PC-9 (cell line): ENCODE data around the gene AKAP6. TPM values are rescaled to one million over a fixed set of nuclear protein-coding genes. Genes with fewer than 3 reads are reported as not detected.
"Not testable (repeated sequence)": the region's sequence is repeated elsewhere in the genome, so short reads cannot be mapped to it uniquely, and the experiment has no call there.

Source experiments
- BruUV-seq: library from RNA; stranded (reverse); fragments of 400-500 nt; replicated peaks from 2 replicates; lab custom pipeline; 2021; lab: Mats Ljungman, UMichigan
- CTCF ChIA-PET: fragments of 300-600 bp; sonication (Branson Sonifier 250); formaldehyde crosslinking; loops from one replicate; lab custom pipeline; 2022; ENCODE audit warnings: antibody characterized with exemption; lab: Charles Lee
- POLR2A ChIA-PET: fragments of 300-600 bp; sonication (Branson Sonifier 250); formaldehyde crosslinking; loops from one replicate; lab custom pipeline; 2022; ENCODE audit warnings: antibody characterized with exemption; ENCODE audit not compliant: unreplicated experiment; lab: Charles Lee
- DNase-seq, 2 experiments: peaks; one replicate each; pipeline versions ENCODE4 v3.0.0 to v3.0.0-alpha.2; 2015 to 2022; ENCODE audit warnings: mixed read lengths in 1 of 2
- H2AFZ ChIP-seq: fragments of 200-600 bp; sonication (generic); 2 replicates; pipeline ENCODE4 v1.8.1; 2017; ENCODE audit warnings: antibody characterized with exemption
- H3F3A ChIP-seq: fragments of 200-600 bp; sonication (generic); 2 replicates; pipeline ENCODE4 v1.8.1; 2017; ENCODE audit warnings: antibody characterized with exemption, mild to moderate bottlenecking, low read depth; ENCODE audit not compliant: insufficient read depth
- H3K27ac ChIP-seq: fragments of 200-600 bp; sonication (generic); 2 replicates; pipeline ENCODE4 v1.6.1; 2016; ENCODE audit warnings: mixed run types
- H3K27me3 ChIP-seq: fragments of 200-600 bp; sonication (generic); 2 replicates; pipeline ENCODE4 v1.6.1; 2016; ENCODE audit warnings: low read depth, mixed run types; ENCODE audit not compliant: insufficient read depth
- H3K36me3 ChIP-seq: fragments of 200-600 bp; sonication (generic); 2 replicates; pipeline ENCODE4 v1.6.1; 2016; ENCODE audit warnings: low read depth, mixed run types
- H3K4me1 ChIP-seq: fragments of 200-600 bp; sonication (generic); replicated peaks from 2 replicates; pipeline ENCODE4 v1.6.1; 2016; ENCODE audit warnings: mixed run types; ENCODE audit not compliant: insufficient read depth
- H3K4me2 ChIP-seq: fragments of 200-600 bp; sonication (generic); 2 replicates; pipeline ENCODE4 v1.6.1; 2017; ENCODE audit warnings: mixed run types
- H3K4me3 ChIP-seq: fragments of 200-600 bp; sonication (generic); 2 replicates; pipeline ENCODE4 v1.6.1; 2016; ENCODE audit warnings: mixed run types
- H3K79me2 ChIP-seq: fragments of 200-600 bp; sonication (generic); 2 replicates; pipeline ENCODE4 v1.6.1; 2017; ENCODE audit warnings: low read depth, mixed run types
- H3K9me2 ChIP-seq: fragments of 200-600 bp; sonication (generic); 2 replicates; pipeline ENCODE4 v1.8.1; 2017; ENCODE audit warnings: mild to moderate bottlenecking; ENCODE audit not compliant: insufficient read depth
- H3K9me3 ChIP-seq: fragments of 200-600 bp; sonication (generic); 2 replicates; pipeline ENCODE4 v1.8.1; 2016; ENCODE audit warnings: low read depth; ENCODE audit not compliant: insufficient read depth
- H4K20me1 ChIP-seq: fragments of 200-600 bp; sonication (generic); 2 replicates; pipeline ENCODE4 v1.8.1; 2017; ENCODE audit not compliant: insufficient read depth
- CTCF ChIP-seq: fragments of 200-600 bp; sonication (generic); conservative IDR thresholded peaks from 2 replicates; pipeline ENCODE4 v1.6.1; 2017; ENCODE audit warnings: mixed run types, antibody characterized with exemption, mild to moderate bottlenecking, moderate library complexity
- EZH2 ChIP-seq: fragments of 200-600 bp; sonication (generic); IDR thresholded peaks from 2 replicates; pipeline ENCODE4 v1.8.0; 2017; ENCODE audit warnings: antibody characterized with exemption, low read depth
- intact Hi-C: fragments of 100-400 bp; cut with micrococcal nuclease; formaldehyde crosslinking; loops from one replicate; pipeline ENCODE4 v1.10.0; 2022; ENCODE audit not compliant: unreplicated experiment
- total RNA-seq: library from RNA; stranded (reverse); gene quantifications from 2 replicates; pipeline ENCODE4 v1.2.3, GENCODE V29; 2021

AKAP6 gene
- total RNA-seq, 1 experiment from 2014 or later, result 2.8 TPM

GRCh38 chr14:32372154-32372553, 43.1 kb downstream of the AKAP6 start:
- TF ChIP-seq CTCF (no peak), EZH2 (no peak)
- Histone ChIP-seq H3K4me3 (no peak overlapping the region), H3K4me1 (peaks cover 18% of the 10 kb centered on the region), H2AFZ (no peak overlapping the region), H3K9me2 (no peaks in the 10 kb centered on the region), H3F3A (no peaks in the 10 kb centered on the region), H3K27me3 (no peaks in the 10 kb centered on the region), H3K9me3 (no peaks in the 10 kb centered on the region), H3K27ac (no peak overlapping the region), H3K4me2 (no peak overlapping the region), H4K20me1 (no peaks in the 10 kb centered on the region), H3K79me2 (no peaks in the 10 kb centered on the region), H3K36me3 (no peaks in the 10 kb centered on the region)
- ChIA-PET CTCF (interaction anchor here (0.8 kb wide), 1 partner anchor 202 kb away, joined by 4 read pairs; no protein-coding TSS in a partner anchor), POLR2A (no interaction called here)
- no TSS peak for BruUV-seq
- peak in 1 of 2 experiments; percentile 44 for DNase-seq
- intact Hi-C loops, result no loop called here

- H3K4me3 ChIP-seq, H3K27me3 ChIP-seq, intact Hi-C loops, H3K4me2 ChIP-seq, CTCF ChIA-PET, H3K79me2 ChIP-seq, H3K36me3 ChIP-seq, BruUV-seq, H4K20me1 ChIP-seq, H3K27ac ChIP-seq, H3K9me2 ChIP-seq, H3K9me3 ChIP-seq, POLR2A ChIA-PET, H2AFZ ChIP-seq, H3F3A ChIP-seq, DNase-seq: not testable (repeated sequence)
- H3K4me1 ChIP-seq, result peaks cover 18% of the 10 kb centered on the region
Measured at GRCh38 chr14:32373174-32373573, 44.1 kb downstream of the AKAP6 start.

GRCh38 chr14:32374155-32374554, 45.1 kb downstream of the AKAP6 start:
- no peak overlapping the region for H3K4me3 ChIP-seq
- no peaks in the 10 kb centered on the region for H4K20me1 ChIP-seq
- ChIA-PET CTCF (no interaction called here), POLR2A (no interaction called here)
- TF ChIP-seq CTCF, result no peak
- no peak for TF ChIP-seq EZH2
- no peaks in the 10 kb centered on the region for H3K36me3 ChIP-seq
- H3K27me3 ChIP-seq, result no peaks in the 10 kb centered on the region
- no peak overlapping the region for H2AFZ ChIP-seq
- intact Hi-C loops, result no loop called here
- no TSS peak for BruUV-seq
- no peaks in the 10 kb centered on the region for H3K9me3 ChIP-seq
- H3K9me2 ChIP-seq, result no peaks in the 10 kb centered on the region
- H3F3A ChIP-seq, result no peaks in the 10 kb centered on the region
- DNase-seq, result no peak
- H3K79me2 ChIP-seq, result no peaks in the 10 kb centered on the region
- no peak overlapping the region for H3K4me2 ChIP-seq
- H3K27ac ChIP-seq, result no peak overlapping the region
- peaks cover 18% of the 10 kb centered on the region for H3K4me1 ChIP-seq

- POLR2A ChIA-PET, result interaction anchor here (0.5 kb wide), 1 partner anchor 357 kb away, joined by 5 read pairs; no protein-coding TSS in a partner anchor
- Histone ChIP-seq H2AFZ (no peak overlapping the region), H3K79me2 (no peaks in the 10 kb centered on the region), H3F3A (no peaks in the 10 kb centered on the region), H3K27ac (no peak overlapping the region), H3K9me3 (no peaks in the 10 kb centered on the region), H3K36me3 (no peaks in the 10 kb centered on the region), H3K4me2 (no peak overlapping the region), H3K9me2 (no peaks in the 10 kb centered on the region), H4K20me1 (no peaks in the 10 kb centered on the region), H3K4me1 (peaks cover 12% of the 10 kb centered on the region; the same call in 1 of the 2 replicates), H3K27me3 (no peaks in the 10 kb centered on the region), H3K4me3 (no peak overlapping the region)
- DNase-seq, result no peak
- no TSS peak for BruUV-seq
- intact Hi-C loops, result no loop called here
- CTCF ChIA-PET, result no interaction called here
- TF ChIP-seq CTCF (no peak), EZH2 (no peak)
Measured at GRCh38 chr14:32375663-32376062, 46.6 kb downstream of the AKAP6 start.
